Gastrocnemius medialis (tissue), 4 donors: ENCODE results near the gene TIMM21. TPM values are rescaled to one million over a fixed set of nuclear protein-coding genes. Genes with fewer than 3 reads are reported as not detected.

Source experiments
- ATAC-seq, 2 donors: fragments of 150-250 bp; one replicate each; pipeline ENCODE4 v1.9.1; 2016
- DNase-seq, 2 donors: peaks; one replicate each; pipeline ENCODE4 v3.0.0-alpha.2; 2019
- H3K27ac ChIP-seq, 4 donors: fragments of 200-600 bp; sonication (generic); 1 replicate in 1 of 4; 2 replicates in 3 of 4; pipeline ENCODE4 v1.5.1; 2016 to 2018; ENCODE audit warnings: mild to moderate bottlenecking in 2 of 4, moderate library complexity in 1 of 4
- H3K27me3 ChIP-seq, 3 donors: fragments of 200-600 bp; sonication (generic) in 2 of 3; 1 replicate in 1 of 3; 2 replicates in 2 of 3; pipeline versions ENCODE4 v1.5.1 to v1.6.0; 2016 to 2019; ENCODE audit warnings: mild to moderate bottlenecking in 1 of 3, moderate library complexity in 1 of 3
- H3K36me3 ChIP-seq, 2 donors: fragments of 200-600 bp; sonication (generic) in 1 of 2; one replicate each; pipeline ENCODE4 v1.5.1; 2017 to 2018
- H3K4me1 ChIP-seq, 2 donors: fragments of 200-600 bp; sonication (generic) in 1 of 2; one replicate each; pipeline ENCODE4 v1.5.1; 2016 to 2017; ENCODE audit warnings: mild to moderate bottlenecking in 2 of 2
- H3K4me3 ChIP-seq, 4 donors: fragments of 200-600 bp; sonication (generic) in 3 of 4; 1 replicate in 1 of 4; 2 replicates in 3 of 4; pipeline ENCODE4 v1.5.1; 2016 to 2019; ENCODE audit warnings: mild to moderate bottlenecking in 2 of 4
- H3K9me3 ChIP-seq, 3 donors: fragments of 200-600 bp; sonication (generic) in 2 of 3; 1 replicate in 1 of 3; 2 replicates in 2 of 3; pipeline ENCODE4 v1.5.1; 2016 to 2019
- CTCF ChIP-seq, 5 experiments: fragments of 450-650 bp in 3 of 5; fragments of 200-600 bp in 2 of 5; sonication (generic) in 2 of 5; IDR thresholded peaks in 4 of 5; conservative IDR thresholded peaks in 1 of 5; 1 replicate in 4 of 5; 2 replicates in 1 of 5; pipeline ENCODE4 v1.5.1; 2016 to 2019; ENCODE audit warnings: antibody characterized with exemption in 5 of 5, mild to moderate bottlenecking in 3 of 5, moderate library complexity in 3 of 5
- POLR2A ChIP-seq, 2 donors: fragments of 450-650 bp; IDR thresholded peaks; one replicate each; pipeline ENCODE4 v1.6.1; 2017; ENCODE audit warnings: antibody characterized with exemption in 2 of 2, mild to moderate bottlenecking in 2 of 2, moderate library complexity in 2 of 2
- in situ Hi-C, 4 donors: fragments of 200-750 bp; cut with MboI; loops; one replicate each; pipeline versions ENCODE4 v1.15.0 to v1.8.0; 2017; ENCODE audit warnings: low sequenced_read_pairs in 4 of 4
- intact Hi-C: fragments of 100-400 bp; cut with DNase I; formaldehyde crosslinking; loops from one replicate; pipeline ENCODE4 v1.15.1; 2023; ENCODE audit warnings: low total_unique reads
- total RNA-seq, 4 donors: library from RNA; depleted of rRNA; stranded (reverse); fragments of >200 nt; gene quantifications; one replicate each; pipeline versions ENCODE4 v1.1.0 to v1.2.3, GENCODE V29; 2016

The TIMM21 gene
- total RNA-seq, 4 donors from 2014 or later, result 40.0 to 108 (median 75.8) TPM

GRCh38 chr18:74182335-74182734 is 34.0 kb downstream of the TIMM21 start:
- no peak for ATAC-seq
- in situ Hi-C loops, result loop anchor here in 1 of 4 donors (10.0 kb wide), 1 partner anchor 372 kb away; no protein-coding TSS in a partner anchor
- H3K4me3 ChIP-seq, result no peak overlapping the region

GRCh38 chr18:74183130-74183529 is 34.8 kb downstream of the TIMM21 start:
- Histone ChIP-seq H3K9me3 (no peaks in the 10 kb centered on the region), H3K27me3 (peaks cover 7 to 13% (median 11%) of the 10 kb centered on the region in 3 donors), H3K4me3 (no peak overlapping the region), H3K36me3 (no peaks in the 10 kb centered on the region), H3K4me1 (no peaks in the 10 kb centered on the region), H3K27ac (no peak overlapping the region)
- intact Hi-C loops, result no loop called here
- no peak for DNase-seq
- no peak for TF ChIP-seq POLR2A (IDR thresholded peaks at IDR 0.05)
- TF ChIP-seq CTCF (IDR thresholded peaks at IDR 0.05 in 4 of 5, conservative IDR thresholded peaks at IDR 0.05 in 1 of 5), result no peak
- in situ Hi-C loops, result loop anchor here in 1 of 4 donors (10.0 kb wide), 1 partner anchor 372 kb away; no protein-coding TSS in a partner anchor
- no peak for ATAC-seq

More at GRCh38 chr18:74182335-74182734, 34.0 kb downstream of the TIMM21 start:
- no peak for DNase-seq
- Histone ChIP-seq H3K27me3 (peaks cover 7 to 16% (median 11%) of the 10 kb centered on the region in 3 donors), H3K4me1 (no peaks in the 10 kb centered on the region), H3K36me3 (no peaks in the 10 kb centered on the region), H3K9me3 (no peaks in the 10 kb centered on the region), H3K27ac (no peak overlapping the region)
- no peak for TF ChIP-seq CTCF (IDR thresholded peaks at IDR 0.05 in 4 of 5, conservative IDR thresholded peaks at IDR 0.05 in 1 of 5)
- TF ChIP-seq POLR2A (IDR thresholded peaks at IDR 0.05), result no peak
- intact Hi-C loops, result no loop called here

GRCh38 chr18:74184875-74185274 is 36.6 kb downstream of the TIMM21 start:
- ATAC-seq (no peak), DNase-seq (no peak)
- H3K27me3 ChIP-seq, result peaks cover 7 to 13% (median 11%) of the 10 kb centered on the region in 3 donors
- in situ Hi-C loops, result loop anchor here in 1 of 4 donors (10.0 kb wide), 1 partner anchor 370 kb away; no protein-coding TSS in a partner anchor
- H3K4me1 ChIP-seq, result no peaks in the 10 kb centered on the region
- intact Hi-C loops, result no loop called here
- no peak for TF ChIP-seq CTCF (IDR thresholded peaks at IDR 0.05 in 4 of 5, conservative IDR thresholded peaks at IDR 0.05 in 1 of 5)
- TF ChIP-seq POLR2A (IDR thresholded peaks at IDR 0.05), result no peak
- no peak overlapping the region for H3K4me3 ChIP-seq
- no peaks in the 10 kb centered on the region for H3K9me3 ChIP-seq
- H3K27ac ChIP-seq, result no peak overlapping the region
- no peaks in the 10 kb centered on the region for H3K36me3 ChIP-seq

GRCh38 chr18:74185860-74186259 is 37.5 kb downstream of the TIMM21 start:
- H3K27me3 ChIP-seq, result peaks cover 7 to 13% (median 11%) of the 10 kb centered on the region in 3 donors
- TF ChIP-seq POLR2A (IDR thresholded peaks at IDR 0.05) (no peak), CTCF (IDR thresholded peaks at IDR 0.05 in 4 of 5, conservative IDR thresholded peaks at IDR 0.05 in 1 of 5) (no peak)
- ATAC-seq (no peak), DNase-seq (no peak)
- no peaks in the 10 kb centered on the region for H3K9me3 ChIP-seq
- no peak overlapping the region for H3K4me3 ChIP-seq
- no peaks in the 10 kb centered on the region for H3K4me1 ChIP-seq
- H3K27ac ChIP-seq, result no peak overlapping the region
- in situ Hi-C loops (loop anchor here in 1 of 4 donors (10.0 kb wide), 1 partner anchor 369 kb away; no protein-coding TSS in a partner anchor), intact Hi-C loops (no loop called here)
- no peaks in the 10 kb centered on the region for H3K36me3 ChIP-seq
